ENCODE results near the gene NOS1AP.
"Not testable (repeated sequence)": the region's sequence is repeated elsewhere in the genome, so short reads cannot be mapped to it uniquely, and the experiment has no call there.

Gene NOS1AP

GRCh38 chr1:162069334-162070093 is at the start of gene NOS1AP:
Gene NOS1AP (plus strand): TSS chr1:162069691. CDS start chr1:162070178, 487 bp downstream.
- in situ Hi-C loops (cut with MboI; ENCODE audit: low sequenced_read_pairs), result no loop called here

- in situ Hi-C loops (cut with MboI; ENCODE audit: low sequenced_read_pairs), result no loop called here
Observed at GRCh38 chr1:162020150-162020549, 49.3 kb upstream of the NOS1AP start.

- in situ Hi-C loops (cut with MboI; ENCODE audit: low sequenced_read_pairs), result no loop called here
Observed at GRCh38 chr1:162021124-162021523, 48.4 kb upstream of the NOS1AP start.

- in situ Hi-C loops (cut with MboI; ENCODE audit: low sequenced_read_pairs), result no loop called here
Observed at GRCh38 chr1:162022626-162023025, 46.9 kb upstream of the NOS1AP start.

GRCh38 chr1:162023181-162023546 is 46.3 kb upstream of the NOS1AP start:
- in situ Hi-C loops (cut with MboI; ENCODE audit: low sequenced_read_pairs), result no loop called here

GRCh38 chr1:162023547-162024501 is 45.7 kb upstream of the NOS1AP start, which contains the start of gene OLFML2B:
Gene OLFML2B (minus strand): TSS chr1:162023869. CDS start chr1:162023430, 439 bp downstream.
- in situ Hi-C loops (cut with MboI; ENCODE audit: low sequenced_read_pairs), result no loop called here

- in situ Hi-C loops (cut with MboI; ENCODE audit: low sequenced_read_pairs), result no loop called here
Observed at GRCh38 chr1:162025541-162025940, 44.0 kb upstream of the NOS1AP start.

GRCh38 chr1:162026881-162027280 is 42.6 kb upstream of the NOS1AP start:
- in situ Hi-C loops (cut with MboI; ENCODE audit: low sequenced_read_pairs), result no loop called here

- in situ Hi-C loops (cut with MboI; ENCODE audit: low sequenced_read_pairs), result no loop called here
Observed at GRCh38 chr1:162028726-162029125, 40.8 kb upstream of the NOS1AP start.

- in situ Hi-C loops (cut with MboI; ENCODE audit: low sequenced_read_pairs), result no loop called here
Observed at GRCh38 chr1:162029157-162029556, 40.3 kb upstream of the NOS1AP start.

GRCh38 chr1:162030759-162031280 is 38.7 kb upstream of the NOS1AP start:
- in situ Hi-C loops (cut with MboI; ENCODE audit: low sequenced_read_pairs), result loop anchor here (10.0 kb wide), 1 partner anchor 236 kb away; no protein-coding TSS in a partner anchor

- in situ Hi-C loops (cut with MboI; ENCODE audit: low sequenced_read_pairs), result loop anchor here (10.0 kb wide), 1 partner anchor 239 kb away; no protein-coding TSS in a partner anchor
Observed at GRCh38 chr1:162033428-162033827, 36.1 kb upstream of the NOS1AP start.

GRCh38 chr1:162035241-162035640 is 34.2 kb upstream of the NOS1AP start:
- in situ Hi-C loops (cut with MboI; ENCODE audit: low sequenced_read_pairs), result loop anchor here (10.0 kb wide), 1 partner anchor 240 kb away; no protein-coding TSS in a partner anchor

- in situ Hi-C loops (cut with MboI; ENCODE audit: low sequenced_read_pairs), result loop anchor here (10.0 kb wide), 1 partner anchor 241 kb away; no protein-coding TSS in a partner anchor
Observed at GRCh38 chr1:162036163-162036562, 33.3 kb upstream of the NOS1AP start.

- in situ Hi-C loops (cut with MboI; ENCODE audit: low sequenced_read_pairs), result loop anchor here (10.0 kb wide), 1 partner anchor 244 kb away; no protein-coding TSS in a partner anchor
Observed at GRCh38 chr1:162038624-162039023, 30.9 kb upstream of the NOS1AP start.

GRCh38 chr1:162040001-162040400 is 29.5 kb upstream of the NOS1AP start:
- in situ Hi-C loops (cut with MboI; ENCODE audit: low sequenced_read_pairs), result no loop called here

GRCh38 chr1:162040657-162041056 is 28.8 kb upstream of the NOS1AP start:
- in situ Hi-C loops (cut with MboI; ENCODE audit: low sequenced_read_pairs), result no loop called here

GRCh38 chr1:162042361-162042760 is 27.1 kb upstream of the NOS1AP start:
- in situ Hi-C loops (cut with MboI; ENCODE audit: low sequenced_read_pairs), result no loop called here

GRCh38 chr1:162046921-162047320 is 22.6 kb upstream of the NOS1AP start:
- in situ Hi-C loops (cut with MboI; ENCODE audit: low sequenced_read_pairs), result no loop called here

- in situ Hi-C loops (cut with MboI; ENCODE audit: low sequenced_read_pairs), result not testable (repeated sequence)
Observed at GRCh38 chr1:162053949-162054348, 15.5 kb upstream of the NOS1AP start.

- in situ Hi-C loops (cut with MboI; ENCODE audit: low sequenced_read_pairs), result no loop called here
Observed at GRCh38 chr1:162055062-162055461, 14.4 kb upstream of the NOS1AP start.

Data from HL-60/S4 treated with retinoic acid at 250 ng/mL for 4 days and 3 days (cell line).